IMR-90 (cell line): ENCODE data around the gene CPT1A. TPM values are rescaled to one million over a fixed set of nuclear protein-coding genes. Genes with fewer than 3 reads are reported as not detected.

ENCODE experiments used
- ATAC-seq: fragments of 200-7000 bp; cut with Tn5 transposase; 2 replicates; pipeline ENCODE4 v1.9.1; 2020; ENCODE audit warnings: low read depth, mild to moderate bottlenecking, moderate library complexity
- BruUV-seq: library from RNA; stranded (reverse); fragments of 400-500 nt; replicated peaks from 2 replicates; lab custom pipeline; 2021; lab: Mats Ljungman, UMichigan
- CTCF ChIA-PET: fragments of 300-600 bp; formaldehyde crosslinking; extraction: SDS; loops from one replicate; lab custom pipeline; 2021; ENCODE audit warnings: antibody characterized with exemption; lab: Yijun Ruan, JAX
- POLR2A ChIA-PET: fragments of 300-600 bp; sonication (Branson Sonifier 250); formaldehyde crosslinking; loops from one replicate; lab custom pipeline; 2022; ENCODE audit warnings: antibody characterized with exemption; ENCODE audit not compliant: unreplicated experiment; lab: Charles Lee
- DNase-seq: peaks from one replicate; pipeline ENCODE4 v3.0.0; 2013
- H2AFZ ChIP-seq: replicated peaks from 2 replicates; pipeline ENCODE3; 2013; ENCODE audit warnings: low read length, mild to moderate bottlenecking; ENCODE audit not compliant: poor library complexity
- H2AK5ac ChIP-seq: 2 replicates; pipeline ENCODE4 v1.6.1; 2013; ENCODE audit warnings: low read depth, low read length, inconsistent platforms
- H2AK9ac ChIP-seq: replicated peaks from 2 replicates; pipeline ENCODE3; 2013; ENCODE audit warnings: mild to moderate bottlenecking, low read depth, low read length, moderate library complexity; ENCODE audit not compliant: poor library complexity
- H2BK120ac ChIP-seq: 2 replicates; pipeline ENCODE4 v1.6.1; 2013; ENCODE audit warnings: low read depth, low read length, inconsistent platforms
- H2BK15ac ChIP-seq: 3 replicates; pipeline ENCODE4 v1.6.1; 2013; ENCODE audit warnings: low read depth, low read length, inconsistent platforms
- H2BK20ac ChIP-seq: 2 replicates; pipeline ENCODE4 v1.6.1; 2013; ENCODE audit warnings: low read depth, mild to moderate bottlenecking, inconsistent platforms, low read length, moderate library complexity
- H2BK5ac ChIP-seq: 2 replicates; pipeline ENCODE4 v1.6.1; 2013; ENCODE audit warnings: mild to moderate bottlenecking, low read depth, low read length, inconsistent platforms; ENCODE audit not compliant: poor library complexity, severe bottlenecking
- H3K14ac ChIP-seq: replicated peaks from 2 replicates; pipeline ENCODE4 v1.6.1; 2013; ENCODE audit warnings: low read depth, low read length, inconsistent platforms
- H3K18ac ChIP-seq: 2 replicates; pipeline ENCODE4 v1.6.1; 2013; ENCODE audit warnings: low read depth, low read length, control low read depth
- H3K23ac ChIP-seq: 2 replicates; pipeline ENCODE4 v1.6.1; 2013; ENCODE audit warnings: low read depth, low read length, inconsistent platforms
- H3K27ac ChIP-seq: 2 replicates; pipeline ENCODE4 v1.5.1; 2013; ENCODE audit warnings: mild to moderate bottlenecking, control low read depth, low read length; ENCODE audit not compliant: insufficient read depth
- H3K27me3 ChIP-seq: 2 replicates; pipeline ENCODE4 v1.6.1; 2013; ENCODE audit warnings: low read length; ENCODE audit not compliant: control insufficient read depth, insufficient read depth
- H3K36me3 ChIP-seq: 2 replicates; pipeline ENCODE4 v1.6.1; 2013; ENCODE audit warnings: low read length, mixed read lengths; ENCODE audit not compliant: control insufficient read depth, insufficient read depth
- H3K4ac ChIP-seq: 2 replicates; pipeline ENCODE4 v1.6.1; 2013; ENCODE audit warnings: low read depth, low read length, inconsistent platforms
- H3K4me1 ChIP-seq: 2 replicates; pipeline ENCODE4 v1.6.1; 2013; ENCODE audit warnings: low read length, mixed read lengths; ENCODE audit not compliant: control insufficient read depth, insufficient read depth
- H3K4me2 ChIP-seq: 2 replicates; pipeline ENCODE4 v1.6.1; 2013; ENCODE audit warnings: low read depth, mild to moderate bottlenecking, control low read depth, low read length, moderate library complexity
- H3K4me3 ChIP-seq: 2 replicates; pipeline ENCODE4 v1.5.1; 2013; ENCODE audit warnings: low read depth, mild to moderate bottlenecking, control low read depth, low read length, moderate library complexity; ENCODE audit not compliant: insufficient read depth
- H3K56ac ChIP-seq: 2 replicates; pipeline ENCODE4 v1.6.1; 2013; ENCODE audit warnings: low read length, inconsistent platforms; ENCODE audit not compliant: insufficient read depth; ENCODE audit errors: extremely low read depth
- H3K79me1 ChIP-seq, 2 experiments: 2 replicates each; pipeline ENCODE4 v1.6.1; 2013; ENCODE audit warnings: low read length in 2 of 2, inconsistent platforms in 1 of 2, low read depth in 1 of 2
- H3K9ac ChIP-seq: 2 replicates; pipeline ENCODE4 v1.6.1; 2013; ENCODE audit warnings: low read depth, low read length, control low read depth
- H3K9me1 ChIP-seq: 2 replicates; pipeline ENCODE4 v1.6.1; 2013; ENCODE audit warnings: low read length, inconsistent platforms; ENCODE audit not compliant: insufficient read depth
- H3K9me3 ChIP-seq: 2 replicates; pipeline ENCODE4 v1.6.1; 2013; ENCODE audit warnings: low read length; ENCODE audit not compliant: control insufficient read depth, insufficient read depth
- H4K20me1 ChIP-seq: 2 replicates; pipeline ENCODE4 v1.6.1; 2013; ENCODE audit warnings: low read length, inconsistent platforms; ENCODE audit not compliant: insufficient read depth
- H4K5ac ChIP-seq: 2 replicates; pipeline ENCODE4 v1.6.1; 2013; ENCODE audit warnings: mild to moderate bottlenecking, low read depth, low read length, control low read depth
- H4K8ac ChIP-seq, 2 experiments: 2 replicates each; pipeline ENCODE4 v1.6.1; 2013; ENCODE audit warnings: low read depth in 2 of 2, low read length in 2 of 2, control low read depth in 1 of 2, inconsistent platforms in 1 of 2
- H4K91ac ChIP-seq: 2 replicates; pipeline ENCODE4 v1.6.1; 2013; ENCODE audit warnings: low read depth, low read length, inconsistent platforms; ENCODE audit not compliant: insufficient read depth
- BHLHE40 ChIP-seq: fragments of 150-350 bp; IDR thresholded peaks from 2 replicates; pipeline ENCODE4 v1.6.1; 2016; ENCODE audit warnings: mild to moderate bottlenecking, low read depth, low read length
- CEBPB ChIP-seq: IDR thresholded peaks from 2 replicates; pipeline ENCODE4 v1.6.1; 2012; ENCODE audit warnings: low read depth, low read length, improper control_type of control experiment
- CHD1 ChIP-seq: IDR thresholded peaks from 2 replicates; pipeline ENCODE4 v1.6.1; 2012; ENCODE audit warnings: low read depth, low read length, improper control_type of control experiment
- ELK1 ChIP-seq: fragments of 150-350 bp; IDR thresholded peaks from 2 replicates; pipeline ENCODE4 v1.6.1; 2016; ENCODE audit warnings: low read depth, mild to moderate bottlenecking, low read length, moderate library complexity, borderline replicate concordance
- FOS ChIP-seq: fragments of 150-350 bp; IDR thresholded peaks from 2 replicates; pipeline ENCODE4 v1.6.1; 2016; ENCODE audit warnings: low read depth, low read length
- MAFK ChIP-seq: IDR thresholded peaks from 2 replicates; pipeline ENCODE4 v1.6.1; 2012; ENCODE audit warnings: low read depth, low read length, improper control_type of control experiment
- MAZ ChIP-seq: IDR thresholded peaks from 2 replicates; pipeline ENCODE4 v1.6.1; 2012; ENCODE audit warnings: low read depth, mild to moderate bottlenecking, low read length, improper control_type of control experiment, moderate library complexity, borderline replicate concordance
- MXI1 ChIP-seq: IDR thresholded peaks from 2 replicates; pipeline ENCODE4 v1.6.1; 2012; ENCODE audit warnings: low read depth, mild to moderate bottlenecking, low read length, moderate library complexity, borderline replicate concordance
- NFE2L2 ChIP-seq: fragments of 150-350 bp; IDR thresholded peaks from 2 replicates; pipeline ENCODE4 v1.6.1; 2016; ENCODE audit warnings: low read depth, mild to moderate bottlenecking, low read length
- POLR2A ChIP-seq: IDR thresholded peaks from 2 replicates; pipeline ENCODE4 v1.6.1; 2012; ENCODE audit warnings: mild to moderate bottlenecking, low read depth, low read length
- RAD21 ChIP-seq: IDR thresholded peaks from 2 replicates; pipeline ENCODE4 v1.6.1; 2012; ENCODE audit warnings: low read length, improper control_type of control experiment
- RCOR1 ChIP-seq: IDR thresholded peaks from 2 replicates; pipeline ENCODE4 v1.6.1; 2012; ENCODE audit warnings: mild to moderate bottlenecking, low read length, improper control_type of control experiment; ENCODE audit not compliant: insufficient replicate concordance
- RFX5 ChIP-seq: IDR thresholded peaks from 2 replicates; pipeline ENCODE4 v1.8.0; 2012; ENCODE audit warnings: low read depth, mild to moderate bottlenecking, low read length, moderate library complexity
- SMC3 ChIP-seq: fragments of 150-350 bp; IDR thresholded peaks from 2 replicates; pipeline ENCODE4 v1.6.1; 2016; ENCODE audit warnings: low read depth, mild to moderate bottlenecking, antibody characterized with exemption, low read length, moderate library complexity
- USF2 ChIP-seq: fragments of 150-350 bp; IDR thresholded peaks from 2 replicates; pipeline ENCODE4 v1.6.1; 2017; ENCODE audit warnings: mild to moderate bottlenecking, antibody characterized with exemption, low read length, low read depth
- whole genome bisulfite sequencing, 2 experiments: methylation state at CpG; one replicate each; pipeline versions ENCODE4 v1.1.5 to v1.1.7; 2013; ENCODE audit warnings: missing lambda C conversion rate in 2 of 2; ENCODE audit not compliant: insufficient read length in 1 of 2; ENCODE audit errors: extremely low coverage in 2 of 2; 5-methylcytosine and 5-hydroxymethylcytosine counted together
- dilution Hi-C: fragments of 300-500 bp; cut with HindIII; formaldehyde crosslinking; loops from one replicate; pipeline ENCODE4 v1.14.3; 2018; ENCODE audit warnings: low sequenced_read_pairs; ENCODE audit not compliant: unreplicated experiment
- in situ Hi-C: fragments of 300-500 bp; cut with MboI; formaldehyde crosslinking; loops from 3 replicates; pipeline ENCODE4 v1.14.3; 2019; ENCODE audit warnings: low sequenced_read_pairs, inconsistent platforms, mixed read lengths
- intact Hi-C: fragments of 100-400 bp; cut with micrococcal nuclease; formaldehyde crosslinking; loops from 2 replicates; pipeline ENCODE4 v1.10.0; 2022
- polyA plus RNA-seq, 3 experiments: library from polyadenylated mRNA; depleted of rRNA; stranded (reverse); fragments of >200 nt; gene quantifications; 2 replicates each; pipeline ENCODE4 v1.2.3, GENCODE V29; 2012; ENCODE audit warnings: low replicate concordance in 1 of 3
- total RNA-seq: library from RNA; depleted of rRNA; stranded (reverse); fragments of >200 nt; gene quantifications from 2 replicates; pipeline ENCODE4 v1.2.3, GENCODE V29; 2012
- TF ChIP-seq, protein P1 (sequence below): conservative IDR thresholded peaks from 2 replicates; pipeline ENCODE4 v1.5.1; 2012; ENCODE audit warnings: mild to moderate bottlenecking, low read depth, low read length, improper control_type of control experiment

CPT1A gene
- total and polyA plus RNA-seq, 2 of the 4 experiments (the other 2 are of a cell fraction) = 15.4 to 21.3 TPM

DNA sequence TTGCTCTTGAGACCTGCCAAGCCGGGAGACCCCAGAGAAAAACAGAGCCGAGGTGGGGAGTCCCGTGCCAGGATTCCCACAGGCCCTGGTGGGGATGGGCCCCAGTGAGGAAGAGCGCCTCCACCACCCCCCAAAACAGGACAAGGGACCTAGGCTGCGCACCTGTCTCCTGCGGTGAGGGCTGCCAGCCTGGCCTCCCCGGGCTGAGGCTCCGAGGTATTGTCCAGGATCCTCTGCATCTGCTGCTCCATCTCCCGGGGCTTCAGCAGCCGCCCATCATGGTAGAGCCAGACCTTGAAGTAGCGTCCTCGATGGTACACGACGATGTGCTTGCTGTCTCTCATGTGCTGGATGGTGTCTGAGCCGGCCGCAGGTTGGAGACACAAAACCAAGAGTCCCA lies 57.1 kb downstream of the CPT1A start:
- BruUV-seq = no TSS peak
- H3K36me3 ChIP-seq = peaks cover 51% of the 10 kb centered on the region
- intact Hi-C loops = no loop called here
- TF ChIP-seq CEBPB (no peak), SMC3 (no peak), CHD1 (no peak), MAZ (no peak), ELK1 (no peak), RAD21 (no peak), BHLHE40 (no peak), NFE2L2 (no peak), RFX5 (no peak), MAFK (no peak), POLR2A (no peak), MXI1 (no peak), RCOR1 (no peak), USF2 (no peak), FOS (no peak)
- TF ChIP-seq, protein P1, sequence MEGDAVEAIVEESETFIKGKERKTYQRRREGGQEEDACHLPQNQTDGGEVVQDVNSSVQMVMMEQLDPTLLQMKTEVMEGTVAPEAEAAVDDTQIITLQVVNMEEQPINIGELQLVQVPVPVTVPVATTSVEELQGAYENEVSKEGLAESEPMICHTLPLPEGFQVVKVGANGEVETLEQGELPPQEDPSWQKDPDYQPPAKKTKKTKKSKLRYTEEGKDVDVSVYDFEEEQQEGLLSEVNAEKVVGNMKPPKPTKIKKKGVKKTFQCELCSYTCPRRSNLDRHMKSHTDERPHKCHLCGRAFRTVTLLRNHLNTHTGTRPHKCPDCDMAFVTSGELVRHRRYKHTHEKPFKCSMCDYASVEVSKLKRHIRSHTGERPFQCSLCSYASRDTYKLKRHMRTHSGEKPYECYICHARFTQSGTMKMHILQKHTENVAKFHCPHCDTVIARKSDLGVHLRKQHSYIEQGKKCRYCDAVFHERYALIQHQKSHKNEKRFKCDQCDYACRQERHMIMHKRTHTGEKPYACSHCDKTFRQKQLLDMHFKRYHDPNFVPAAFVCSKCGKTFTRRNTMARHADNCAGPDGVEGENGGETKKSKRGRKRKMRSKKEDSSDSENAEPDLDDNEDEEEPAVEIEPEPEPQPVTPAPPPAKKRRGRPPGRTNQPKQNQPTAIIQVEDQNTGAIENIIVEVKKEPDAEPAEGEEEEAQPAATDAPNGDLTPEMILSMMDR = no peak
- in situ Hi-C loops = no loop called here
- ChIA-PET POLR2A (no interaction called here), CTCF (no interaction called here)
- H3K14ac ChIP-seq = no peak overlapping the region
- no peaks in the 10 kb centered on the region for H3K79me1 ChIP-seq
- H2BK15ac ChIP-seq = no peak overlapping the region
- no peak overlapping the region for H2AFZ ChIP-seq
- WGBS, 2 experiments = 95% methylated on average over 7 of the region's 16 CpGs; no CpG with 5 or more reads in 1 of the 2 experiments
- H4K8ac ChIP-seq = no peak overlapping the region
- H2AK9ac ChIP-seq = no peak overlapping the region
- DNase-seq = no peak
- H3K4me2 ChIP-seq = no peak overlapping the region
- H3K18ac ChIP-seq = no peak overlapping the region
- no peak overlapping the region for H2AK5ac ChIP-seq
- H4K20me1 ChIP-seq = no peaks in the 10 kb centered on the region
- H3K4ac ChIP-seq = no peak overlapping the region
- H2BK20ac ChIP-seq = no peak overlapping the region
- no peak overlapping the region for H2BK120ac ChIP-seq
- no peak for ATAC-seq
- H3K56ac ChIP-seq = no peak overlapping the region
- H2BK5ac ChIP-seq = no peak overlapping the region
- no peak overlapping the region for H3K23ac ChIP-seq
- H3K4me3 ChIP-seq = no peak overlapping the region
- H3K27me3 ChIP-seq = no peaks in the 10 kb centered on the region
- H3K9me1 ChIP-seq = no peaks in the 10 kb centered on the region
- H4K91ac ChIP-seq = no peak overlapping the region
- no peaks in the 10 kb centered on the region for H3K4me1 ChIP-seq
- no peak overlapping the region for H4K5ac ChIP-seq
- no peak overlapping the region for H3K9ac ChIP-seq
- dilution Hi-C loops = no loop called here
- H3K27ac ChIP-seq = no peak overlapping the region
- H3K9me3 ChIP-seq = no peaks in the 10 kb centered on the region
